SU-DHL-6 (cell line): ENCODE measurements around the gene RALB.

Experiments
- H2AFZ ChIP-seq: fragments of 200-600 bp; sonication (generic); 2 replicates; pipeline ENCODE4 v1.6.1; 2014; ENCODE audit warnings: low read depth, mild to moderate bottlenecking, moderate library complexity, mixed read lengths, antibody characterized with exemption, low read length; ENCODE audit not compliant: severe bottlenecking
- H3F3A ChIP-seq: fragments of 200-600 bp; shearing (Covaris generic); 2 replicates; pipeline ENCODE4 v1.6.0; 2016; ENCODE audit warnings: antibody characterized with exemption, mild to moderate bottlenecking; ENCODE audit not compliant: insufficient read depth
- H3K27ac ChIP-seq: fragments of 200-600 bp; sonication (generic); 2 replicates; pipeline ENCODE4 v1.5.1; 2016; ENCODE audit warnings: low read depth, mild to moderate bottlenecking, low read length, moderate library complexity, mixed read lengths
- H3K27me3 ChIP-seq: fragments of 200-600 bp; sonication (generic), shearing (Covaris generic); 2 replicates; pipeline ENCODE4 v1.6.0; 2014; ENCODE audit warnings: mild to moderate bottlenecking, low read length
- H3K36me3 ChIP-seq: fragments of 200-600 bp; sonication (generic); 2 replicates; pipeline ENCODE4 v1.6.1; 2014; ENCODE audit warnings: mild to moderate bottlenecking, low read length, mixed read lengths
- H3K4me2 ChIP-seq: fragments of 300-600, 200-600 bp; shearing (Covaris generic), sonication (generic); 2 replicates; pipeline ENCODE4 v1.6.0; 2014; ENCODE audit warnings: low read length, low read depth, mild to moderate bottlenecking; ENCODE audit not compliant: poor library complexity, severe bottlenecking
- H3K4me3 ChIP-seq: fragments of 200-600 bp; sonication (generic); 2 replicates; pipeline ENCODE4 v1.5.1; 2014; ENCODE audit warnings: antibody characterized with exemption, low read length, mild to moderate bottlenecking, mixed read lengths; ENCODE audit not compliant: insufficient read depth, poor library complexity, severe bottlenecking
- H3K79me2 ChIP-seq: fragments of 200-600 bp; sonication (generic); 2 replicates; pipeline ENCODE4 v1.6.1; 2014; ENCODE audit warnings: mild to moderate bottlenecking, low read length, moderate library complexity; ENCODE audit not compliant: insufficient read depth
- H3K9ac ChIP-seq: fragments of 200-600 bp; sonication (generic); 2 replicates; pipeline ENCODE4 v1.7.0; 2014; ENCODE audit warnings: mild to moderate bottlenecking, low read length
- H3K9me2 ChIP-seq: fragments of 200-600 bp; sonication (generic); replicated peaks from 2 replicates; pipeline ENCODE4 v1.6.1; 2014; ENCODE audit warnings: low read length; ENCODE audit not compliant: insufficient read depth
- H3K9me3 ChIP-seq: fragments of 200-600 bp; sonication (generic); 2 replicates; pipeline ENCODE4 v1.6.1; 2014; ENCODE audit warnings: low read length, mixed read lengths; ENCODE audit not compliant: insufficient read depth
- H4K20me1 ChIP-seq: fragments of 200-600 bp; sonication (generic); 2 replicates; pipeline ENCODE4 v1.6.1; 2014; ENCODE audit warnings: low read depth, mild to moderate bottlenecking, antibody characterized with exemption, low read length, moderate library complexity, mixed read lengths
- CTCF ChIP-seq: fragments of 200-600 bp; sonication (generic); IDR thresholded peaks from one replicate; pipeline ENCODE4 v1.5.1; 2017; ENCODE audit warnings: antibody characterized with exemption, mild to moderate bottlenecking, low read length, moderate library complexity; ENCODE audit not compliant: insufficient read depth, poor library complexity, severe bottlenecking
- EZH2phosphoT487 ChIP-seq: fragments of 200-600 bp; sonication (generic), shearing (Covaris generic); conservative IDR thresholded peaks from 2 replicates; pipeline ENCODE4 v1.6.1; 2018; ENCODE audit warnings: mild to moderate bottlenecking, antibody characterized with exemption, low read length, moderate library complexity, mixed read lengths

Gene RALB

GRCh38 chr2:120271711-120272379 is 19.2 kb downstream of the RALB start:
- no peaks in the 10 kb centered on the region for H3F3A ChIP-seq
- no peak overlapping the region for H3K9ac ChIP-seq
- H3K79me2 ChIP-seq = no peaks in the 10 kb centered on the region
- TF ChIP-seq CTCF (no peak), EZH2phosphoT487 (no peak)
- H3K36me3 ChIP-seq = no peaks in the 10 kb centered on the region
- no peaks in the 10 kb centered on the region for H4K20me1 ChIP-seq
- no peaks in the 10 kb centered on the region for H3K9me2 ChIP-seq
- H3K27ac ChIP-seq = no peak overlapping the region
- no peaks in the 10 kb centered on the region for H3K9me3 ChIP-seq
- no peaks in the 10 kb centered on the region for H3K27me3 ChIP-seq
- no peak overlapping the region for H3K4me3 ChIP-seq
- no peak overlapping the region for H2AFZ ChIP-seq
- no peak overlapping the region for H3K4me2 ChIP-seq

GRCh38 chr2:120272763-120273481 is 20.3 kb downstream of the RALB start:
- no peak overlapping the region for H3K4me2 ChIP-seq
- TF ChIP-seq EZH2phosphoT487 (no peak), CTCF (no peak)
- H3K36me3 ChIP-seq = no peaks in the 10 kb centered on the region
- H3K9ac ChIP-seq = no peak overlapping the region
- H3K27me3 ChIP-seq = no peaks in the 10 kb centered on the region
- H3K4me3 ChIP-seq = no peak overlapping the region
- no peaks in the 10 kb centered on the region for H3K79me2 ChIP-seq
- H4K20me1 ChIP-seq = no peaks in the 10 kb centered on the region
- no peaks in the 10 kb centered on the region for H3F3A ChIP-seq
- no peaks in the 10 kb centered on the region for H3K9me3 ChIP-seq
- H3K9me2 ChIP-seq = no peaks in the 10 kb centered on the region
- no peak overlapping the region for H3K27ac ChIP-seq
- H2AFZ ChIP-seq = no peak overlapping the region

DNA sequence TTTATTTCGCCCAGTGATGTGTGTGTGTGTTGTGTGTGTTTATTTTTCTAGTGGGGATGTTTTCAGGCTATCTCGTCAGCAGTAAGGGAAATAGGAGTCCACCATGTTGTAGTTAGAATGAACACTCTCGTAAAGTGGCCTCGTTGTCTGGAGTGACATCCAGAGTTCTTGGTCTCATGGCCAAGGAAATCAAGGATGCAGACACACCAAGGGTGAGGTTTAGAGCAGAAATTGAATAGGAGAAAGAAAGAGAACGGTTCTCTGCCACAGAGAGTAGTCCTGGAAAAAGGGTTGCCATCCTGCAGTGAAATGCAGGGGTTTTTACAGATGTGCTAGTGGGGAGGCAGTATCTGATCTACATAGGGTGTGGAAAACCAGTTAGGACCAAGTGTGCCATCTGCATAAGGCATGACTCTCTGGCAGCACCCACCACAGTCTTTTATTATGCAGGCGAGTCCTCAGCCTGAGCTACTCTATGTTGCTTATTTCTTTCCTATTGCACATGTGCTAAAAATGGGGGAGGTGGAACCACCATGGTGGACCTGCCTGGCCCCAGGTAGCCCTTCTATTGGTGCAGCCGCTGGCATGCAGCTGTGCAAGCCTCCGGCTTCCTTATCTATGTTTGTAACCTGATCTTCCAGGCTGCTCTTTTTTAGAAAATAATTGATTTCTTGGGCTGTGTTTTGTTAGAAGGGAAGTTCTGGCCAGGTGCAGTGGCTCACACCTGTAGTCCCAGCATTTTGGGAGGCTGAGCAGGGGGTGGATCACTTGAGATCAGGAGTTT is 23.2 kb downstream of the RALB start:
- Histone ChIP-seq H3K4me2 (no peak overlapping the region), H3F3A (no peaks in the 10 kb centered on the region), H3K4me3 (no peak overlapping the region), H3K79me2 (no peaks in the 10 kb centered on the region), H3K9me2 (no peaks in the 10 kb centered on the region), H3K27ac (no peak overlapping the region), H3K27me3 (no peaks in the 10 kb centered on the region), H4K20me1 (no peaks in the 10 kb centered on the region), H3K36me3 (no peaks in the 10 kb centered on the region), H3K9me3 (no peaks in the 10 kb centered on the region), H3K9ac (no peak overlapping the region), H2AFZ (no peak overlapping the region)
- TF ChIP-seq CTCF = no peak
- TF ChIP-seq EZH2phosphoT487 = no peak
